A673 (cell line): ENCODE measurements around the gene IFT52. TPM values are rescaled to one million over a fixed set of nuclear protein-coding genes. Genes with fewer than 3 reads are reported as not detected.

Source experiments
- BruUV-seq: library from RNA; stranded (reverse); fragments of 400-500 nt; replicated peaks from 2 replicates; lab custom pipeline; 2021; lab: Mats Ljungman, UMichigan
- CTCF ChIA-PET: fragments of 300-600 bp; sonication (Branson Sonifier 250); formaldehyde crosslinking; loops from one replicate; lab custom pipeline; 2022; ENCODE audit warnings: antibody characterized with exemption; lab: Charles Lee
- POLR2A ChIA-PET: fragments of 300-600 bp; sonication (Branson Sonifier 250); formaldehyde crosslinking; loops from one replicate; lab custom pipeline; 2022; ENCODE audit warnings: antibody characterized with exemption; ENCODE audit not compliant: low non-redundant PET; lab: Charles Lee
- DNase-seq: peaks from one replicate; pipeline ENCODE4 v3.0.0-alpha.2; 2015; ENCODE audit warnings: low spot score
- H3K27ac ChIP-seq: fragments of 200-600 bp; sonication (generic); 2 replicates; pipeline ENCODE4 v1.5.1; 2016; ENCODE audit warnings: mixed run types, low read depth, mild to moderate bottlenecking, mixed read lengths, antibody characterized with exemption, low read length; ENCODE audit not compliant: poor library complexity, severe bottlenecking
- H3K27me3 ChIP-seq: fragments of 200-600 bp; sonication (generic); replicated peaks from 2 replicates; pipeline ENCODE4 v1.6.1; 2017; ENCODE audit warnings: mixed run types, low read depth, mild to moderate bottlenecking, mixed read lengths, antibody characterized with exemption, low read length; ENCODE audit not compliant: insufficient read depth, poor library complexity
- H3K36me3 ChIP-seq: fragments of 200-600 bp; sonication (generic); 2 replicates; pipeline ENCODE4 v1.6.1; 2016; ENCODE audit warnings: mixed run types, mild to moderate bottlenecking, mixed read lengths, antibody characterized with exemption, low read length; ENCODE audit not compliant: insufficient read depth, poor library complexity, severe bottlenecking
- H3K4me1 ChIP-seq: fragments of 200-600 bp; sonication (generic); 2 replicates; pipeline ENCODE4 v1.6.1; 2017; ENCODE audit warnings: mixed run types, mild to moderate bottlenecking, mixed read lengths, antibody characterized with exemption, low read length; ENCODE audit not compliant: insufficient read depth, poor library complexity, severe bottlenecking
- H3K4me3 ChIP-seq: fragments of 200-600 bp; sonication (generic); 2 replicates; pipeline ENCODE4 v1.5.1; 2016; ENCODE audit warnings: low read depth, mixed run types, mild to moderate bottlenecking, mixed read lengths, low read length; ENCODE audit not compliant: poor library complexity, severe bottlenecking
- H3K9me3 ChIP-seq: fragments of 200-600 bp; sonication (generic); 2 replicates; pipeline ENCODE4 v1.6.1; 2016; ENCODE audit warnings: mixed run types, low read depth, mild to moderate bottlenecking, mixed read lengths, antibody characterized with exemption, low read length; ENCODE audit not compliant: poor library complexity, severe bottlenecking
- EZH2 ChIP-seq: fragments of 200-600 bp; sonication (generic); IDR thresholded peaks from 2 replicates; pipeline ENCODE4 v1.6.1; 2017; ENCODE audit warnings: borderline replicate concordance, low read depth, mild to moderate bottlenecking, mixed read lengths, antibody characterized with exemption, low read length; ENCODE audit not compliant: poor library complexity, severe bottlenecking
- intact Hi-C: fragments of 100-400 bp; cut with micrococcal nuclease; formaldehyde crosslinking; loops from one replicate; pipeline ENCODE4 v1.10.0; 2022; ENCODE audit not compliant: unreplicated experiment
- total RNA-seq: library from RNA; stranded (reverse); gene quantifications from 2 replicates; pipeline ENCODE4 v1.2.3, GENCODE V29; 2021
- TF ChIP-seq, protein P1 (sequence below): fragments of 300-800, 200-600 bp; sonication (generic); conservative IDR thresholded peaks from 2 replicates; pipeline ENCODE4 v1.5.1; 2017; ENCODE audit warnings: low read depth, mild to moderate bottlenecking, antibody characterized with exemption, low read length, moderate library complexity, mixed read lengths

The IFT52 gene
- total RNA-seq, 1 experiment from 2014 or later: 44.3 TPM

DNA sequence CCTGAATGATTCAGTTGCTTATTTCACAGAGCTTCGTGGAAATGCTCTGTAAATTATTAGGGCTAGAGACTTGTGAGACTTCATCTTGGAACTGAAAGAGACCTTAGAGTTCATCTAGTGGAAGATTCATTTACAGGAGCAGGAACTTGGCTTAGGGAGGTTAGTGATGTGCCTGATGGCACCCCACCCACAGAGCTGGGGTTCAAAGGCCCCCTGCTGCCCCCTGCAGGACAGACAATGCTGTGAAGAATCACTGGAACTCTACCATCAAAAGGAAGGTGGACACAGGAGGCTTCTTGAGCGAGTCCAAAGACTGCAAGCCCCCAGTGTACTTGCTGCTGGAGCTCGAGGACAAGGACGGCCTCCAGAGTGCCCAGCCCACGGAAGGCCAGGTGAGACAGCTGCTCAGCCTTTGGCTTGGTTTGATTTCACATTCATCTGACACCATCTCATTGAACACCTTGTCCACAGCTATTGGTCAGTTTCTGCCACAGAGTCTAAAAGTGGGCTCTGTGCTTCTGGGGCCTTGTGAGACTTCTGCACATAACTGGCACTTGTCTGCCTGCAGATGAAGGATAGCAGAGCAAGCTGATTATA is 101.3 kb downstream of the IFT52 start:
- Histone ChIP-seq H3K4me1 (no peaks in the 10 kb centered on the region), H3K36me3 (peaks cover 47% of the 10 kb centered on the region), H3K9me3 (no peaks in the 10 kb centered on the region), H3K27me3 (no peaks in the 10 kb centered on the region), H3K27ac (no peak overlapping the region), H3K4me3 (no peak overlapping the region)
- CTCF ChIA-PET: interaction anchor here (0.7 to 1.3 kb wide), 3 partner anchors 12 to 154 kb away, joined by 4 to 6 read pairs (median 4); no protein-coding TSS in a partner anchor
- TF ChIP-seq, protein P1, sequence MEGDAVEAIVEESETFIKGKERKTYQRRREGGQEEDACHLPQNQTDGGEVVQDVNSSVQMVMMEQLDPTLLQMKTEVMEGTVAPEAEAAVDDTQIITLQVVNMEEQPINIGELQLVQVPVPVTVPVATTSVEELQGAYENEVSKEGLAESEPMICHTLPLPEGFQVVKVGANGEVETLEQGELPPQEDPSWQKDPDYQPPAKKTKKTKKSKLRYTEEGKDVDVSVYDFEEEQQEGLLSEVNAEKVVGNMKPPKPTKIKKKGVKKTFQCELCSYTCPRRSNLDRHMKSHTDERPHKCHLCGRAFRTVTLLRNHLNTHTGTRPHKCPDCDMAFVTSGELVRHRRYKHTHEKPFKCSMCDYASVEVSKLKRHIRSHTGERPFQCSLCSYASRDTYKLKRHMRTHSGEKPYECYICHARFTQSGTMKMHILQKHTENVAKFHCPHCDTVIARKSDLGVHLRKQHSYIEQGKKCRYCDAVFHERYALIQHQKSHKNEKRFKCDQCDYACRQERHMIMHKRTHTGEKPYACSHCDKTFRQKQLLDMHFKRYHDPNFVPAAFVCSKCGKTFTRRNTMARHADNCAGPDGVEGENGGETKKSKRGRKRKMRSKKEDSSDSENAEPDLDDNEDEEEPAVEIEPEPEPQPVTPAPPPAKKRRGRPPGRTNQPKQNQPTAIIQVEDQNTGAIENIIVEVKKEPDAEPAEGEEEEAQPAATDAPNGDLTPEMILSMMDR: peak; percentile 69
- no peak for TF ChIP-seq EZH2
- intact Hi-C loops: loop anchor here (5.0 kb wide), 1 partner anchor 240 kb away; no protein-coding TSS in a partner anchor
- DNase-seq: peak; percentile 51
- POLR2A ChIA-PET: interaction anchor here (0.7 kb wide), 1 partner anchor 250 kb away, joined by 5 read pairs; no protein-coding TSS in a partner anchor
- BruUV-seq: no TSS peak

DNA sequence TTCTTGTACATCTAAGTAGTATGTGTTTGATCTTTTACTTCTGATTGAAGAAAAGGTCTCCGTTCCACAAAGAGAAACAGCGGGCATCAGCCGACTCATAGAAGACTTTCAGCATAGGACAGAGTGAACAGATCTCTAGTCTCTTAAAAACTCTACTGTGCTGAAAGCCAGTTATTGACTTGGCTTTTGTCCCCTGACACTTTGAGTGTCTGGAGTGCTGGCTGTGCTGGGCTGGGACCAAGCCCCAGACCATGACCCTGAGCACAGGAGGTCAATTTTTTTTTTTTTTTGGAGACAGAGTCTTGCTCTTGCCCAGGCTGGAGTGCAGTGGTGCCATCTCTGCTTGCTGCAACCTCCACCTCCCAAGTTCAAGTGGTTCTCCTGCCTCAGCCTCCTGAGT is 104.0 kb downstream of the IFT52 start:
- TF ChIP-seq EZH2: no peak
- TF ChIP-seq, protein P1: no peak
- Histone ChIP-seq H3K4me3 (no peak overlapping the region), H3K9me3 (no peaks in the 10 kb centered on the region), H3K36me3 (peaks cover 40% of the 10 kb centered on the region), H3K27me3 (no peaks in the 10 kb centered on the region), H3K4me1 (no peaks in the 10 kb centered on the region), H3K27ac (no peak overlapping the region)
- CTCF ChIA-PET: no interaction called here
- DNase-seq: no peak
- no TSS peak for BruUV-seq
- intact Hi-C loops: loop anchor here (5.0 kb wide), 1 partner anchor 242 kb away; no protein-coding TSS in a partner anchor
- POLR2A ChIA-PET: no interaction called here

GRCh38 chr20:43695571-43695970 is 104.8 kb downstream of the IFT52 start:
- TF ChIP-seq, protein P1: no peak
- TF ChIP-seq EZH2: no peak
- intact Hi-C loops: no loop called here
- Histone ChIP-seq H3K27ac (no peak overlapping the region), H3K4me3 (no peak overlapping the region), H3K4me1 (no peaks in the 10 kb centered on the region), H3K27me3 (no peaks in the 10 kb centered on the region), H3K36me3 (peaks cover 44% of the 10 kb centered on the region), H3K9me3 (no peaks in the 10 kb centered on the region)
- no peak for DNase-seq
- BruUV-seq: no TSS peak
- ChIA-PET CTCF (no interaction called here), POLR2A (no interaction called here)

Other genes with a start within 250 kb of the IFT52 start
- gene SRSF6, start 133.0 kb upstream of the IFT52 start, total RNA-seq: 189 and 212 TPM in 2 replicates
- 8.1 and 9.6 TPM in 2 replicates for gene L3MBTL1, start 83.2 kb upstream of the IFT52 start, total RNA-seq
- 0.13 and 1.1 TPM in 2 replicates for gene SGK2, start 31.9 kb upstream of the IFT52 start, total RNA-seq
- 256 TPM in 2 replicates for gene MYBL2, start 76.2 kb downstream of the IFT52 start, total RNA-seq
- not detected in 2 replicates for gene GTSF1L, start 136.1 kb downstream of the IFT52 start, total RNA-seq